ENCODE data around the gene EFNA5. TPM values are rescaled to one million over a fixed set of nuclear protein-coding genes. Genes with fewer than 3 reads are reported as not detected.

Gene EFNA5
- total RNA-seq, 1 donor from 2014 or later, result 2.2 TPM

- TF ChIP-seq CTCF (IDR thresholded peaks at IDR 0.05), result no peak
- Histone ChIP-seq H3K4me3 (no peak overlapping the region), H3K4me1 (no peaks in the 10 kb centered on the region), H3K9me3 (no peaks in the 10 kb centered on the region), H3K36me3 (no peaks in the 10 kb centered on the region), H3K27ac (peak overlapping the region in 1 of 2 donors; percentile 5), H3K27me3 (no peaks in the 10 kb centered on the region)
- no peak for DNase-seq (ENCODE audit: low spot score in 2 of 2)
- intact Hi-C loops (cut with DNase I), result no loop called here
Observed at GRCh38 chr5:107404595-107405374, 266.0 kb downstream of the EFNA5 start.

- no peak for DNase-seq (ENCODE audit: low spot score in 2 of 2)
- intact Hi-C loops (cut with DNase I), result no loop called here
Observed at GRCh38 chr5:107403228-107403953, 267.3 kb downstream of the EFNA5 start.

GRCh38 chr5:107402434-107403227 is 268.1 kb downstream of the EFNA5 start:
- intact Hi-C loops (cut with DNase I), result no loop called here
- H3K4me1 ChIP-seq, result no peaks in the 10 kb centered on the region
- no peaks in the 10 kb centered on the region for H3K27me3 ChIP-seq
- H3K36me3 ChIP-seq, result no peaks in the 10 kb centered on the region
- no peaks in the 10 kb centered on the region for H3K9me3 ChIP-seq
- H3K27ac ChIP-seq, result no peak overlapping the region
- no peak overlapping the region for H3K4me3 ChIP-seq
- DNase-seq (ENCODE audit: low spot score in 2 of 2), result no peak
- no peak for TF ChIP-seq CTCF (IDR thresholded peaks at IDR 0.05)

More at GRCh38 chr5:107403228-107403953, 267.3 kb downstream of the EFNA5 start:
- Histone ChIP-seq H3K27me3 (no peaks in the 10 kb centered on the region), H3K27ac (no peak overlapping the region), H3K9me3 (no peaks in the 10 kb centered on the region), H3K36me3 (no peaks in the 10 kb centered on the region), H3K4me3 (no peak overlapping the region), H3K4me1 (no peaks in the 10 kb centered on the region)
- TF ChIP-seq CTCF (IDR thresholded peaks at IDR 0.05), result no peak

- Histone ChIP-seq H3K27ac (no peak overlapping the region), H3K36me3 (no peaks in the 10 kb centered on the region), H3K4me3 (no peak overlapping the region), H3K4me1 (no peaks in the 10 kb centered on the region), H3K9me3 (no peaks in the 10 kb centered on the region), H3K27me3 (no peaks in the 10 kb centered on the region)
- intact Hi-C loops (cut with DNase I), result no loop called here
- TF ChIP-seq CTCF (IDR thresholded peaks at IDR 0.05), result no peak
- no peak for DNase-seq (ENCODE audit: low spot score in 2 of 2)
Observed at GRCh38 chr5:107401470-107402122, 269.1 kb downstream of the EFNA5 start.

- no peaks in the 10 kb centered on the region for H3K4me1 ChIP-seq
- H3K9me3 ChIP-seq, result no peaks in the 10 kb centered on the region
- H3K27ac ChIP-seq, result no peak overlapping the region
- no peak for TF ChIP-seq CTCF (IDR thresholded peaks at IDR 0.05)
- no peak for DNase-seq (ENCODE audit: low spot score in 2 of 2)
- intact Hi-C loops (cut with DNase I), result no loop called here
- H3K27me3 ChIP-seq, result no peaks in the 10 kb centered on the region
- no peaks in the 10 kb centered on the region for H3K36me3 ChIP-seq
- H3K4me3 ChIP-seq, result no peak overlapping the region
Observed at GRCh38 chr5:107400328-107400727, 270.4 kb downstream of the EFNA5 start.
